Cardiac muscle cell (in vitro differentiated cells and primary cell): ENCODE data around the gene SYNE2. TPM values are rescaled to one million over a fixed set of nuclear protein-coding genes. Genes with fewer than 3 reads are reported as not detected.

ENCODE experiments used
- DNase-seq, 2 donors: peaks; one replicate each; pipeline versions ENCODE4 v3.0.0 to v3.0.0-alpha.2; 2010 to 2017; ENCODE audit warnings: low read depth in 1 of 2, low spot score in 1 of 2
- H3K27ac ChIP-seq: fragments of 200-600 bp; sonication (generic); 2 replicates; pipeline ENCODE4 v1.5.1; 2016
- H3K27me3 ChIP-seq: fragments of 200-600 bp; sonication (generic); 2 replicates; pipeline ENCODE4 v1.6.0; 2016; ENCODE audit warnings: control low read depth
- H3K36me3 ChIP-seq: fragments of 200-600 bp; sonication (generic); 2 replicates; pipeline ENCODE4 v1.5.1; 2016; ENCODE audit warnings: control low read depth
- H3K4me1 ChIP-seq: fragments of 200-600 bp; sonication (generic); 2 replicates; pipeline ENCODE4 v1.8.1; 2017; ENCODE audit warnings: low read depth, mild to moderate bottlenecking, mixed run types
- H3K4me3 ChIP-seq: fragments of 200-600 bp; sonication (generic); 2 replicates; pipeline ENCODE4 v1.5.1; 2016; ENCODE audit warnings: mild to moderate bottlenecking
- H3K9me3 ChIP-seq: fragments of 200-600 bp; sonication (generic); 2 replicates; pipeline ENCODE4 v1.5.1; 2017; ENCODE audit warnings: low read depth, mild to moderate bottlenecking, control low read depth
- polyA plus RNA-seq: library from polyadenylated mRNA; unstranded; fragments of >200 nt; fragmentation: Nextera tagmentation; extraction: Ambion mirVana; gene quantifications from 2 replicates; pipeline ENCODE4 v1.2.1, GENCODE V29; 2016
- total RNA-seq: library from RNA; depleted of rRNA; stranded (reverse); fragments of >200 nt; gene quantifications from 2 replicates; pipeline ENCODE4 v1.2.3, GENCODE V29; 2016
- TF ChIP-seq, protein P1 (sequence below): IDR thresholded peaks from 2 replicates; pipeline ENCODE4 v1.5.1; 2012; ENCODE audit warnings: low read depth, mild to moderate bottlenecking, low read length

SYNE2 gene
- total and polyA plus RNA-seq, 2 experiments from 2014 or later: 36.0 to 95.2 TPM

DNA sequence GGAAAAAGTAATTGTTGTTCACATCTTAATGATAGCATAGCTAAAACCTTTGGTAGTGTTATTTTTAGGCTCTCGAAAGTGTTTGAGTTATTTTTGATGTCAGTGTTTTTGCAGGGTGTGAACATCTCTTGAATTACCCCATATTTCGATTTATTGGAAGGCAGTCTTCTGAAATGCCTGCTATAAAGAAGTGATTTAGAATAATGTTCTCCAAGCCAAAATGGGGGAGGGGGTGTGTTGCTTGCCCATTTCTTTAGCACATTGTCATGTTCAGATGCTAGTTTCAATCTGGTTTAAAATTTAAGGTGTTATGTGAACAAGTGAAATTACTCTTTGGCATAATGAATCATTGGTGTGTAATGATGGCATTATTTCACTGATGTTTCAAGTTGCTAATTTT, 110.6 kb downstream of the SYNE2 start:
- no peak for DNase-seq
- no peaks in the 10 kb centered on the region for H3K36me3 ChIP-seq
- TF ChIP-seq, protein P1, sequence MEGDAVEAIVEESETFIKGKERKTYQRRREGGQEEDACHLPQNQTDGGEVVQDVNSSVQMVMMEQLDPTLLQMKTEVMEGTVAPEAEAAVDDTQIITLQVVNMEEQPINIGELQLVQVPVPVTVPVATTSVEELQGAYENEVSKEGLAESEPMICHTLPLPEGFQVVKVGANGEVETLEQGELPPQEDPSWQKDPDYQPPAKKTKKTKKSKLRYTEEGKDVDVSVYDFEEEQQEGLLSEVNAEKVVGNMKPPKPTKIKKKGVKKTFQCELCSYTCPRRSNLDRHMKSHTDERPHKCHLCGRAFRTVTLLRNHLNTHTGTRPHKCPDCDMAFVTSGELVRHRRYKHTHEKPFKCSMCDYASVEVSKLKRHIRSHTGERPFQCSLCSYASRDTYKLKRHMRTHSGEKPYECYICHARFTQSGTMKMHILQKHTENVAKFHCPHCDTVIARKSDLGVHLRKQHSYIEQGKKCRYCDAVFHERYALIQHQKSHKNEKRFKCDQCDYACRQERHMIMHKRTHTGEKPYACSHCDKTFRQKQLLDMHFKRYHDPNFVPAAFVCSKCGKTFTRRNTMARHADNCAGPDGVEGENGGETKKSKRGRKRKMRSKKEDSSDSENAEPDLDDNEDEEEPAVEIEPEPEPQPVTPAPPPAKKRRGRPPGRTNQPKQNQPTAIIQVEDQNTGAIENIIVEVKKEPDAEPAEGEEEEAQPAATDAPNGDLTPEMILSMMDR: no peak
- H3K9me3 ChIP-seq: no peaks in the 10 kb centered on the region
- no peak overlapping the region for H3K27ac ChIP-seq
- H3K4me1 ChIP-seq: no peaks in the 10 kb centered on the region
- H3K27me3 ChIP-seq: no peaks in the 10 kb centered on the region
- H3K4me3 ChIP-seq: no peak overlapping the region

DNA sequence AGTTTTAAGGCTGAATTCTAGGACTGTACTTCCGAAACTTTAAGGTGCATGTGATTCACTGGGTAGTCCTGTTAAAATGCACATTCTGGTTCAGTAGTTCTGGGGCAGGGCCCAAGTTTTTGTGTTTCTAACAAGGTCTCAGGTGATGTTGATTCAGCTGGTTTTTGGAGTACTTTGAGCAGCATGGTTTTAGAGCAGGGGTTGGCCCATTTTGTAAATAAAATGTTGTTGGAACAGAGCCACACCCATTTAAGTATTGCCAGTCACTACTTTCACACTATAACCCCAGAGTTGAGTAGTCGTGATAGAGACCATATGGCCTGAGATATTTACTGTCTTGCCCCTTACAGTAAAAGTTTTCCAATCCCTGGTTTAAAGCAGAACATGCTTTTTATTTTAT, 111.3 kb downstream of the SYNE2 start:
- H3K4me3 ChIP-seq: no peak overlapping the region
- TF ChIP-seq, protein P1: no peak

DNA sequence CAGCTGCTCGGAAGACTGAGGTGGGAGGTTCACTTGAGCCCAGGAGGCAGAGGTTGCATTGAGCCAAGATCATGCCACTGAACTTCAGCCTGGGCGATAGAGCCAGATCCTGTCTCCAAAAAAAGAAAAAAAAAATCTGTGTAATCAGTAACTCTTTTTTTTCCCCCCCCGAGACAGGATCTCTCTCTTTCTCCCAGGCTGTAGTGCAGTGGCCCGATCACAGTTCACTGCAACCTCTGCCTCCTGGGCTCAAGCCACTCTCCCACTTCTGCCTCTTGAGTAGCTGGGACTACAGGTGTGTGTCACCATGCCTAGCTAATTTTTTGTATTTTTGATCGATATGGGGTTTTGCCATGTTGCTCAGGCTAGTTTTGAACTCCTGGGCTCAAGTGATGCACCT, 113.6 kb downstream of the SYNE2 start:
- Histone ChIP-seq H3K27ac (no peak overlapping the region), H3K9me3 (no peaks in the 10 kb centered on the region), H3K4me3 (no peak overlapping the region), H3K36me3 (no peaks in the 10 kb centered on the region), H3K4me1 (no peaks in the 10 kb centered on the region), H3K27me3 (no peaks in the 10 kb centered on the region)
- DNase-seq: no peak
- TF ChIP-seq, protein P1: no peak

More for the DNA sequence above, 111.3 kb downstream of the SYNE2 start:
- no peak for DNase-seq
- Histone ChIP-seq H3K4me1 (no peaks in the 10 kb centered on the region), H3K27ac (no peak overlapping the region), H3K36me3 (no peaks in the 10 kb centered on the region), H3K27me3 (no peaks in the 10 kb centered on the region), H3K9me3 (no peaks in the 10 kb centered on the region)

DNA sequence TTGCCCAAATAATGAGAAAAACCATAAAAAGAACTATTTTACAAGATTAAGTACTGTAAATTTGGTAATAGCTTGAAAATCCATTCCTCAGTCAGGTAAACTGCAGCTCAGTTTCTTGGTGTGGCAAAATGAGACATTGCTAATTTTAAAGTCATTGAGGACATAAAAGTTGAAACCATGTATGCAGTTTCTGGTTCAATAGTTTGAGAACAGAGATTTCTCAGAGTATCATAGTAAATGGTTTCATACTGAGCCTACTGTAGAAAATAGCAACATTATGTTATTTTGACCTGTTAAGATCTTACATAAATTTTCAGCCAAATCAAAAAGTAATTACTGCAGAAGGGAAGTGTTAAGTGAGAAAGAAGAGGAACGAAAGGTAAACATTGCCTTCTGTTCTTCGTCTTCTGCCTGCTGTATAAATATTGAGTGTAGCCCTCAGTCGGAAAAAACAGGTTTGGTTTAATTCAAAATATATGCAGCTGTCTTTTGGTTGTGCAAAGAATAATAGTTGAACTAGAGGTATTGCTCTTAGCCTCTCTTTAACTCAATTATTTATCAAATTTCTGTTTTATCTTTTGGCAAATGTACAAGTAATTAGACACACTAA, 119.6 kb downstream of the SYNE2 start:
- Histone ChIP-seq H3K9me3 (no peaks in the 10 kb centered on the region), H3K4me3 (no peak overlapping the region), H3K36me3 (no peaks in the 10 kb centered on the region), H3K4me1 (peaks cover 8% of the 10 kb centered on the region), H3K27me3 (no peaks in the 10 kb centered on the region), H3K27ac (no peak overlapping the region)
- DNase-seq: no peak
- TF ChIP-seq, protein P1: no peak

DNA sequence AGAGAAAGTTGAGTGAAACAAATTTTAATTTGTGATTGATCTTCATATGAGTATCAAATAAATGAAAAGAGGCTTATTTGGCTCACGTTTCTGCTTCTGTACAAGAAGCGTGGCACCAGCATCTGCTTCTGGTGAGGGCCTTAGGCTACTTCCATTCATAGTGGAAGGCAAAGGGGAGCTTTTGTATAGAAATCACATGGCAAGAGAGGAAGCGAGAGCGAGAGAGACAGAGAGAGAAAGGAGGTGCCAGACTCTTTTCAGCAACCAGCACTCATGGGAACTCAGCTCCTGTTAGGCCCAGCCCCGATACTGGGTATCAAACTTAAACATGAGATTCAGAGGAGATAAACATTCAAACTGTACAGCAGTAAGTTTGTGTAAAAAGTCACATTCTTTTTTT, 121.4 kb downstream of the SYNE2 start:
- H3K27ac ChIP-seq: no peak overlapping the region
- H3K9me3 ChIP-seq: no peaks in the 10 kb centered on the region
- no peak for DNase-seq
- H3K4me3 ChIP-seq: no peak overlapping the region
- peaks cover 8% of the 10 kb centered on the region for H3K36me3 ChIP-seq
- H3K4me1 ChIP-seq: peaks cover 8% of the 10 kb centered on the region
- TF ChIP-seq, protein P1: no peak
- H3K27me3 ChIP-seq: no peaks in the 10 kb centered on the region
